Activated CD4-positive, alpha-beta T cell treated with anti-CD3 and anti-CD28 coated beads for 4 hours (primary cell): ENCODE results near the gene COL20A1.
"Not testable (repeated sequence)": the region's sequence is repeated elsewhere in the genome, so short reads cannot be mapped to it uniquely, and the experiment has no call there.

Experiments
- DNase-seq, 2 donors: peaks; one replicate each; pipeline ENCODE4 v3.0.0-alpha.2; 2020

The COL20A1 gene

DNA sequence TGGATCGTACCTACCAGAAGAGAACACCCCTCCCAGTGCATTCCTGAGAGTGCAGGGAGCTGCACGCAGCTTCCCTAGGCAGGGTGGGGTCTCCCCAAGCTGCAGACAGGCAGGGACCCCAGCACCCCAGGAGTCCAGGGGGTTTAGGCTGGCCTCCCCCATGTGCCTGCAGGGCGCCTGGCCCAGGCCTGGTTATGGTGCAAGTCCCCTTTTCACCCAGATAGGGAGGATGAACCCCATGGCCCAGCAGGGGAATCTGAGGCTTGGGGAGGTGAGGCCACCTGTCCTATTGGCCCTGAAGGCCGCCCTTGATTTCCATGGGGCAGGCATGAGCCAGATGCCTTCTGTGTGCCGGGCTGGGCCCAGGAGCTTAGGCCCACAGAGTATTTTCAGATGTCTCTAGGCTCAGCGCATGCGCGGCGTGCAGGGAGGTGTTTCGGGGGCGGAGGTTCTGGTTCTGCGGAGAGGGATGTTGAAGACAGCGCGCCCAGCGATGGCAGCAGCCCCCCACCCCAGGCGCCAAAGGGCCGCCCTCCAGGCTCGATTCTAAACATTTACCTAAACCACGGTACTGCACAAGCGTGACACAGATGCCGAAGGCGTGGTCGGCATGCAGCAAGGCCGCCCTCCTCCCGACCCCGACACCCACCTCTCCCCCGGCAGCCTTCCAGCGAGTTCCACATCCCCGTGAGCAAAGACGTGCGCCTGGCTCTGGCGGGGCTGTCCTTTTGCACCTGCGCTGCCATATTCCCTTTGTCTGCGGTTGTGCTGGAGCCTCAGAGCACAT is 29.4 kb downstream of the COL20A1 start:
- no peak for DNase-seq

DNA sequence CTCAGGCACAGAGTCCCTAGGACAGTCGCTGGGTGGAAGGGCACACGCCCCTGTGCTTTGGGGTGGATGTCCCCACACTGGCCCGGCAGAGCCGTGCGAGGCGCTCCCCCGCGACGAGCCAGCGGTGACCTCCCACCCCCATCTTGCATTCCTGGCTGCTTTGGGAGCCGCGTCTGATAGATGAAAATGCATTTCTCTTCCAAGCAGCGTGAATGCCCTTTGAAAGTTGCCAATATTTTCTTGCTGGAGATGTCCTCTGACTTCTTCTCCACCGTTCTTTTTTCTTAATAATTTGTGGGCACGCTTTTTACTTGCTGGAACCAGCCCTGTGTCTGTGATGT is 29.9 kb downstream of the COL20A1 start:
- DNase-seq = no peak

DNA sequence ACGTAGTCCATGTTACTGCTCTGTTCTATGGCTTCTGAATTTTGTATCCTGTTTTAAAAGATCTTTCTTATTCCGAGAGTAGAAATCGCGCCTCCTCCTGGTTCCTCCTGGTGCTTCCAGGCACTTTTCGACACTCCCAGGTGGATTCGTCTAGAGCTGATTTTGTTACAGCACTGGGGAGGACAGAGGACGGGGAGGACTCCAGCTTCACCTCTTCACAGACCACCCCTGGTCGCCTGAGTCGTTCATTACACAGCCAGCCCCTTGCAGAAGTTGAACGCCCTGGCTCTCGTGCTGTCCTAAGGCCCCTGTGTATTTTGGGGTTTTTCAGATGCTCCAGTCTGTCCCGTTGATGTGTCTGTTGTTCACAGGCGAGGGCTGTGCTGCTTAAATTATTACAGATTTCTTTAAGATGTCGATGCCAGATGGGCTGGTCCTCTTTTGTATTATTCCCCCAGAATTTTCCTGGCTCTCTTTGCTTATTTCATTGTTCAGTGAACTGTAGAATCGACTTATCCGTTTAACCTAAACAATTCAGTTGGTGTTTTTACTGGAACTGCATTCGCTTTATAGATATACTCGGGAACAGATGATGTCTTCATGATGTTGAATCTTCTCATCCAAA is 30.5 kb downstream of the COL20A1 start:
- DNase-seq = no peak

GRCh38 chr20:63325021-63325471 is 32.1 kb downstream of the COL20A1 start:
- no peak for DNase-seq

GRCh38 chr20:63325554-63326313 is 32.7 kb downstream of the COL20A1 start:
- no peak for DNase-seq

DNA sequence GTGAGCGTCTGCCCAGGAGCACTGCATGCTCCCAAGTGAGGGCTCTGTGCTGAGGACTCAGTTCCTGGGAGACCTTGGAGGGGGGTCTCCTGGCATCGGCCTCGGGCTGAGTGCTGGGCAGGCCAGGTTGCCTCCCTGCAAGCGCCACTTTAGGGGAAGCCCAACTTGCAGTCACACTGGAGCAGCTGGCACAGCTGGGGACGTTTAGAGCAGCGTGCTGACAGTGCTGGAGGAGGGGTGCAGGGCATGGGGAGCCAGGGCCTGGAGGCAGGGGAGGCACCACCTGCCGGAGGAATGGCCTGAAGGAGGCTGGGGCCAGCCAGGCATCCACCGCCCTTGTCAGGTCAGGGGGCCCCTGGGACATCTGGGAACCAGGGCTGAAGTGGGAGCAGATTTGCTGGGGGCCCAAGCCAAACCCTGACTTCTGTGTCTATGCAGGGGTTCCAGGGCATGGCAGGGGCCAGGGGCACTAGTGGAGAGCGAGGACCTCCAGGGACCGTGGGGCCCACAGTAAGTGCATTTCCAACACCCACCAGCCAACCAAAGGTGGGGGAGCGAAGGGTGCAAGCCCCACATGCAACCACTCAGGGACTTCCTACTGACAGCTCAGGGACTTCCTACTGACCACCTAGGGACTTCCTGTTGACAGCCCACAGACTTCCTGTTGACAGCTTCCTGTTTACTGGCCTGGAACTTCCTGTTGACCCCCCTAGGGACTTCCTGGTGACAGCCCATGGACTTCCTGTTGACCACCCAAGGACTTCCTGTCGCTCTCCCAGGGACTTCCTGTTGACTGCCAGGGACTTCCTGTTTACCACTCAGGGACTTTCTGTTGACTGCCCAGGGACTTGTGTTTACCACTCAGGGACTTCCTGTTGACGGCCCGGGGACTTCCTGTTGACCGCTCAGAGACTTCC is 33.6 kb downstream of the COL20A1 start:
- no peak for DNase-seq

DNA sequence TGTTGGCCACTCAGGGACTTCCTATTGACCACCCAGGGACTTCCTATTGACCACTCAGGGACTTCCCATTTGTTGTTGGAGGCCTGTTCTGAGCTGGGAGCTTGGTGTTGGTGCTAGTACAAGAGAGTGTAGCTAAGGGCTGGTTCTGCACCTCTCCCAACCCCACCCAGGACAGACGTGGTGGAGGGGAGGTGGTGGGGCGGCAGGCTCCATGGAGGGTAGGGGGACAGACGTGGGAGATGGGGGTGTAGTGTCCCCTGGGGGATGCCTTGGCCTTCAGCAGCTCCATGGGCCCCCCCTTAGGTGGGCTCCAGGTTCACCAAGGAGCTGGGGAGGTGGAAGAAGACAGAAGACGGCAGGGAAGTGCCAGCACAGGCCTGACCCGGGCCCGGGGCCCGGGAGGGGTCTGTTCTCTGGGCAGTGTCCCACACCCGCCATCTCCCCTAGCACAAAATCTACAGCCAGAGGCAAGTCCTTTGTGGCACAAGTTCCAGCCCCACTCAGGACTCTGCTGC is 34.3 kb downstream of the COL20A1 start:
- DNase-seq = no peak

- DNase-seq = no peak
Observed at GRCh38 chr20:63328026-63328700, 35.2 kb downstream of the COL20A1 start.

DNA sequence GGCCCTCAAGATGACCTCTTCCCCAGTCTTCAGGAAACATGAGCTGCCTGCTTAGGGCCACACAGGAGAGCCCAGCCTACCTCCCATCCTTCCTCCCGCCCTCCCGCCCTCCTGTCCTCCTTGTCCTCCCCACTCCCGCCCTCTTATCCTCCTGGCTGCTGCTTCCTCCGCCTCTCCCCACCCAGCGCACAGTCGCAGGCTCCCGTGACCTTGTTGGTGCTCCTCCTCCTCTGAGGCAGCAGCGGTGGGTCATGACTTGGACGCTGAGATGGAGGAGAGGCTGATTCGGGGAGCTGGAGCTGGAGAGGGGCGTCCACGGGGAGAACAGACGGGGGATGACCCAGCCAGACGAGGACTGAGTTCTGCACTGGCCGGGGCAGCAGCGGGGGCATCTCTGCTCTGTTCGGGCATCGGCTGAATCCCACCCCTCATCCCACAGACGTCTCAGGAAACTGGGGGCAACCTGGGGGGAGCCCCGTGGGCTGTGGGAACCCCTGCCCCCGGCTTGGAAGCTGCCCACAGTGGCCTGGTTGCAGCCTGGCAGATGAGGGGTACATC is 35.8 kb downstream of the COL20A1 start:
- no peak for DNase-seq

DNA sequence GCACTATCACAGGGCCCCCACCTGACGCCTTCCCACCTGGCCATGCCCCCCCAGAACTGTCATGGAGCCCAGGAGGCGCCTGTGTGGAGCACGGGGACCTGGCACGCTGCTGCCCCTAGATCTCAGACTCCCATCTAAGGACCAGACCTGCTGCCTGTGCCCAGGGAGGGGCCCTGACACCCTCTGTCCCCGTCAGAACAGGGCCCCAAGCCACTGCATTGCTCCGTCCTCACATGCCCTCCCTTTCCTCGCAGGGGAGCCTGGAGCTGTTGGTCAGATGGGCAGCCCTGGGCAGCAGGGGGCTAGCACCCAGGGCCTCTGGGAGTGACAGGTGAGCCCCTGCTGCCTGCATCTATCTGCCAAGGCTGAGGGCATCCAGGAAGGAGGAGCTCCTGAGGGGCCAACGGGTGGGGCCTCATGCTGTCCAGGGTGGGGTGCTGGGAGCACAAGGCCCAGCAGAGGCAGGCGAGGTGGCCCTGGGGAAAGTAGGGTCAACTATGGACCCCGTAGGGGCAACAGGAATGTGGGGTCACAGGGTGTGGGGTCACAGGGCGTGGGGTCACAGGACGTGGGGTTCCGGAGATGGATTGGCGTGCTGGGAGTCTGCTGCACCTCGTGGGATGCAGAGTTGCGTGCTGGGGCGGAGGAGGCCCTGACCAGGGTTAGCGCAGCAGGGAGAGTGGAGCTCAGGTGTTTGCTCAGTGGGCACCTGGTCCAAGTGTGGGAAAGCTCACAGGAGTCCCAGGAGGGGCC is 36.5 kb downstream of the COL20A1 start:
- DNase-seq = no peak

- no peak for DNase-seq
Observed at GRCh38 chr20:63330084-63330760, 37.2 kb downstream of the COL20A1 start.

GRCh38 chr20:63330940-63331339 is 38.0 kb downstream of the COL20A1 start:
- DNase-seq = no peak

- no peak for DNase-seq
Observed at GRCh38 chr20:63331741-63332400, 38.9 kb downstream of the COL20A1 start.

DNA sequence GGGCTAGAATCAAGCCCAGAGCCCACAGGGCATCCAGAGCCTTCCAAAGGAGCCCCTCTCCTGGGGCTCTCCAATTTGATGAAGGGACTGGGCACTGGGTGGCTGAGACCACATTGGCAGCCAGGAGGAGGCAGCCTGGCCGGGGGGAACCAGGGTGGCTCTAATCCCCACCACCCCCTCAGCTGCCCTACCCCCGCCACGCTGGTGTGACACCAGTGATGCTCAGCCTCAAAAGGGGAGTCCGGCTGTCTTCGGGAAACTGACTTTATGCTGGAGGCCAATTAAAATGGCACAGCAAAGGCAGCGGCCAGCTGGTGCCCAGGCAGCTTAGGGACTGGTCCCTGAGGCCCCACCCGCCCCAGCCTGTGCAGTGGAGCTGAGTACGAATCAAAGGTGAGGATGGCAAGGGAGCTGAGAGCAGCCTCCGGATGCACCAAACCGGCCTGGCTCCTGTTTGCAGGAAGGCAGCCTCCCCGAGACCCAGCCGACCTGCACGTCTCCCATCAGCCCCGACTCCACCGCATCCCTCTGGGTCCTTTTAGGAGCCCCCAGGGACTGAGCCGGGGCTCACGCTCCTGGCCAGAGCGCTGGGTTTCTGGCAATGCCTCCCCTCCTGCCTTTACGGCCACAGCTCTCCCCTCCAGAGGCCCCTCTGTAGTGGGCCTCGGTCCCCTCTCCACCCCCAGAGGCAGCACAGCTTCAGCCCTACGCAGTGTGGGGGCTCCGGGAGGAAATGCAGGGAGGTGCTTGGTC is 39.7 kb downstream of the COL20A1 start:
- no peak for DNase-seq

DNA sequence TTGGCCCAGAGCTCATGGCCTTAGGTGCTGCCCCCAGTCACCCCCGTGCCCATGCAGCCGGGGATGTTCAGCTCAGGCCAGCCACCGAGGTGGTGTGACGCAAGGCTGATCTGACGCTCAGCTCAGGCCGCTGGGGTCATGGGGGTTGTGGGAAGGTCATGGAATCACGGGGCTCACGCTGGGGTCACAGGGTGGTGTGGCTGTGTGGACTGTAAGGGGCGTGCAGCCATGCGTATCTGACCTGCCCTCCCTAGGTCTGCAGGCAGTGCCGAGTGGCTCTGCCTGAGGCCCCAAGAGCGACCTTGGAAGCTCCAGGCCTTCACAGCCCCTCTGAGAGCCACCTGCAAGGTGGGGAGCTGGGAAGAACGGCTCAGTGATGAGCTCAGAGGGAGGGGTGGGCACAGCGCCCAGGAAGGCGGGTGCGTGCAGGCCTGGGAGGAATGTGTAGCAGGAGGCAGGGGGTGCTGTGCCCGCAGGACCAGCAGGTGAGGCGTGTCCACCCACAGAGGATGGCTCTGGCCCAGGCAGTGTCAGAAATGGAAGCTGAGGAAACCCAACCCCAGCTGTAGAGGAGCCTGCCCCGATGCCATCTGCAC is 40.4 kb downstream of the COL20A1 start:
- no peak for DNase-seq

- DNase-seq = no peak
Observed at GRCh38 chr20:63334356-63334755, 41.4 kb downstream of the COL20A1 start.

DNA sequence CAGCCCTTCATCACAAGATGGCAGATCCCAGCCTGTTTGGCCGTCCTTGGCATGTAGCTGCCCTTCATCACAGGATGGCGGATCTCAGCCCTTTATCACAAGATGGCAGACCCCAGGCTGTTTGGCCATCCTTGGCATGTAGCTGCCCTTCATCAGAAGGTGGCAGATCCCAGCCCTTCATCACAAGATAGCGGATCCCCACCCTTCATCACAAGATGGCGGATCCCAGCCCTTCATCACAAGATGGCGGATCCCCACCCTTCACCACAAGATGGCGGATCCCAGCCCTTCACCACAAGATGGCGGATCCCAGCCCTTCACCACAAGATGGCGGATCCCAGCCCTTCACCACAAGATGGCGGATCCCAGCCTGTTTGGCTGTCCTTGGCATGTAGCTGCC is 42.1 kb downstream of the COL20A1 start:
- DNase-seq = not testable (repeated sequence)

- DNase-seq = no peak
Observed at GRCh38 chr20:63335711-63336110, 42.7 kb downstream of the COL20A1 start.
